Measurements from ENCODE around the gene EDEM3.
A peak's percentile ranks its signal among the peaks of the same experiment; 100 is the strongest.

The EDEM3 gene

DNA sequence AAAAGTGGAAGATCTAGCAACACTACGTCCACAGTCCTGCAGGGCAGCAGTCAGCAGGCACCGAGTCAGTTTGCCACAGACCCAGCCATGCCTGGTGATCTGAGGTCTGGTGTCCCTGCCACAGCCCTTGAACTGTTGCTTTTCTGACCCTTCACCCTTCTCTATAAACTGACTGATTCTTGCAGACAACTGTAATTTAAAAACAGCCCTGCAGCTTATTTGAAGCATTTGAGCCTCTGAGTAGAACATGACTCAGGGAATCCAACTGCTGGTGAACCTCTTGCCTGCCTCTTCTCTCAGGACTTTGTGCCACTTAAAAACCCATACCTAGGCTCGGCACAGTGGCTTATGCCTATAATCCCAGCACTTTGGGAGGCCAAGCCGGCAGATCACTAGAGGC, 107.2 kb downstream of the EDEM3 start:
- DNase-seq: no peak
- no peak overlapping the region for H3K27ac ChIP-seq
- TF ChIP-seq, protein P1, sequence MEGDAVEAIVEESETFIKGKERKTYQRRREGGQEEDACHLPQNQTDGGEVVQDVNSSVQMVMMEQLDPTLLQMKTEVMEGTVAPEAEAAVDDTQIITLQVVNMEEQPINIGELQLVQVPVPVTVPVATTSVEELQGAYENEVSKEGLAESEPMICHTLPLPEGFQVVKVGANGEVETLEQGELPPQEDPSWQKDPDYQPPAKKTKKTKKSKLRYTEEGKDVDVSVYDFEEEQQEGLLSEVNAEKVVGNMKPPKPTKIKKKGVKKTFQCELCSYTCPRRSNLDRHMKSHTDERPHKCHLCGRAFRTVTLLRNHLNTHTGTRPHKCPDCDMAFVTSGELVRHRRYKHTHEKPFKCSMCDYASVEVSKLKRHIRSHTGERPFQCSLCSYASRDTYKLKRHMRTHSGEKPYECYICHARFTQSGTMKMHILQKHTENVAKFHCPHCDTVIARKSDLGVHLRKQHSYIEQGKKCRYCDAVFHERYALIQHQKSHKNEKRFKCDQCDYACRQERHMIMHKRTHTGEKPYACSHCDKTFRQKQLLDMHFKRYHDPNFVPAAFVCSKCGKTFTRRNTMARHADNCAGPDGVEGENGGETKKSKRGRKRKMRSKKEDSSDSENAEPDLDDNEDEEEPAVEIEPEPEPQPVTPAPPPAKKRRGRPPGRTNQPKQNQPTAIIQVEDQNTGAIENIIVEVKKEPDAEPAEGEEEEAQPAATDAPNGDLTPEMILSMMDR (IDR thresholded peaks at IDR 0.05; ENCODE audit: low read depth, low read length): no peak
- no peaks in the 10 kb centered on the region for H3K27me3 ChIP-seq (ENCODE audit: insufficient read depth, low read depth, severe bottlenecking)
- H3K36me3 ChIP-seq: no peaks in the 10 kb centered on the region
- no peak overlapping the region for H3K4me3 ChIP-seq (ENCODE audit: low read depth, low read length)
- H3K9me3 ChIP-seq (ENCODE audit: severe bottlenecking): peaks cover 3% of the 10 kb centered on the region

DNA sequence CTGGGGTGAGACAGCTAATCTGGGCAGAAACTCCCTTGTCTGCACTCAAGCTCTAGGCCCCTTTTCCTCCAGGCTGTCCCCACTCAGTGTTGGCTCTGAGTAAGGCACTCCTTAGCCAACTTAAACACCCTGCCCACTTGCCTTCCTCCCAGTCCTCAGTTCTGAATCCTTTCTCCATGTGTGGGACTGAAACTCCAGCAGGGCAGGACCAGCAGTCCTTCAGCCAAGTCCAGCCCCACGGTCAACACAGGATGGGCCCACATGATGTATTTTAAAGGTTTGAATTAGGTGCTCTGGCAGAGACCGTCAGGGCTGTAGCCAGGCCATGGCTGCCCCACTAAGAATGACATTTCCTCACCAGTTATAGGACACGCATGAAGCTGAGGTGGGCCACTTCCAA, 107.8 kb downstream of the EDEM3 start:
- no peaks in the 10 kb centered on the region for H3K36me3 ChIP-seq
- TF ChIP-seq, protein P1 (IDR thresholded peaks at IDR 0.05; ENCODE audit: low read depth, low read length): no peak
- no peaks in the 10 kb centered on the region for H3K27me3 ChIP-seq (ENCODE audit: insufficient read depth, low read depth, severe bottlenecking)
- DNase-seq: no peak
- no peak overlapping the region for H3K4me3 ChIP-seq (ENCODE audit: low read depth, low read length)
- no peaks in the 10 kb centered on the region for H3K9me3 ChIP-seq (ENCODE audit: severe bottlenecking)
- no peak overlapping the region for H3K27ac ChIP-seq

DNA sequence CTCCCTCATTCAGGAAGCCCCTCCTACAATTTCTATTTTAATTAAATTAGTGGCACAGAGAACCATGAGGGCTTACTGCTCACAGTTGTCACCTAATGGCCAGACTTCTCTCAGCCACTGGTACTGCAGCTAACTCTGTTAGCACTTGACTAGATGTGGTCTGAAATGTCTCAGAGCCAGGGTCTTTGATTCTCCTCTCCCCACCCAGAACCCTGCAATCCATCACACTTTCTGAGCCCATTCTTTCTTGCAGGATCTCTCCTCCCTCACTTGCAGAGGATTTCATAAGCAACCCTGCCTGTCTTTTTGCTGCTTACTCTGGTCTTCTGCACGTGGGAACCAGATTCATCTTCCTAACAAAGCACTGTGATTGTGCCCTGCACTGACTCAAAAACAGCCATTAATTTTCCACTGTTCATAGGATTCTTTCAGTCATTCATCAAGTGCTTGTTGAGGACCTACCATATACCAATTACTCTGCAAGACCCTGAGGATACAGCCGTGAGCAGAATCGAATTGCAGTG, 108.4 kb downstream of the EDEM3 start:
- H3K36me3 ChIP-seq: no peaks in the 10 kb centered on the region
- TF ChIP-seq, protein P1 (IDR thresholded peaks at IDR 0.05; ENCODE audit: low read depth, low read length): no peak
- H3K27me3 ChIP-seq (ENCODE audit: insufficient read depth, low read depth, severe bottlenecking): no peaks in the 10 kb centered on the region
- no peak overlapping the region for H3K27ac ChIP-seq
- no peak overlapping the region for H3K4me3 ChIP-seq (ENCODE audit: low read depth, low read length)
- H3K9me3 ChIP-seq (ENCODE audit: severe bottlenecking): no peaks in the 10 kb centered on the region
- no peak for DNase-seq

DNA sequence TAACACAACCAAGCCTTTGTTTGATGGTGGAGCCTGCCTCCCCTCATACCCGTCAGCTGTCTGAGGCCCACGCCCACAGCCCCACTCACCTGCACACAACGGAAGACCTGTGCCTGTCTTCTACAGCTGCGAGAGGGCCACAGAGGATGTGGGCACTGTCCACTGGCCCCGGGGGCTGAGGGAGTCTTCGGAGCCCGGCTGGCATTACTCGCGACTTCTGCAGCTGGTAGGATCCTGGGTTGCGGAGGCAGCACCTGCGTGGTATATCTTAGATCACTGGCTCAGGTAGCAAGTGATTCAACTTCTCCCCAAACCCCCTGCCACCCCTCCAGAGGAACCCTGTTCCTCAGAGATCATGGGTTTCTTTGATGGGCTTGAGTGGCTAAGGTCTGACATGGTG, 109.9 kb downstream of the EDEM3 start:
- H3K27ac ChIP-seq: no peak overlapping the region
- H3K36me3 ChIP-seq: no peaks in the 10 kb centered on the region
- H3K27me3 ChIP-seq (ENCODE audit: insufficient read depth, low read depth, severe bottlenecking): no peaks in the 10 kb centered on the region
- TF ChIP-seq, protein P1 (IDR thresholded peaks at IDR 0.05; ENCODE audit: low read depth, low read length): no peak
- DNase-seq: no peak
- no peaks in the 10 kb centered on the region for H3K9me3 ChIP-seq (ENCODE audit: severe bottlenecking)
- H3K4me3 ChIP-seq (ENCODE audit: low read depth, low read length): no peak overlapping the region

DNA sequence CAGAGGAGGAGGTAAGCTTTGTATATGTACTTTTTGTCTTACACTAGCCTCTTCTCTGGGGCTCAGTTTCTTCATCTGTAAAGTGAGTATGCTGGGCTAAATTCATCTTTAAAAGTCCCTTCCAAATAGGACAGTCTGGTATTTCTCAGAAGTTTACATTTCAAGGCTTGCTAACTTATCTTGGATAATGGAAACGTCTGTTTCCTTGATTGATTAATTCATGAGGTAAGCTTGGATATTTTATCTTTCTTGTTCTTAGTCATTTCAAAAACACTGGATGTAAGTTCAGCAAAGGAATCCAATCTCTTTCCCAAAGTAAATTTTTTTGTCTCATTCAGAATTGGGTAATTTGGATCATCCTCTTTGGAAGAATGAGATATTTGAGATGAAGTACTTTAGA, 111.0 kb downstream of the EDEM3 start:
- TF ChIP-seq, protein P1 (IDR thresholded peaks at IDR 0.05; ENCODE audit: low read depth, low read length): no peak
- Histone ChIP-seq H3K4me3 (ENCODE audit: low read depth, low read length) (no peak overlapping the region), H3K36me3 (no peaks in the 10 kb centered on the region), H3K27ac (no peak overlapping the region), H3K9me3 (ENCODE audit: severe bottlenecking) (no peaks in the 10 kb centered on the region), H3K27me3 (ENCODE audit: insufficient read depth, low read depth, severe bottlenecking) (no peaks in the 10 kb centered on the region)
- no peak for DNase-seq

DNA sequence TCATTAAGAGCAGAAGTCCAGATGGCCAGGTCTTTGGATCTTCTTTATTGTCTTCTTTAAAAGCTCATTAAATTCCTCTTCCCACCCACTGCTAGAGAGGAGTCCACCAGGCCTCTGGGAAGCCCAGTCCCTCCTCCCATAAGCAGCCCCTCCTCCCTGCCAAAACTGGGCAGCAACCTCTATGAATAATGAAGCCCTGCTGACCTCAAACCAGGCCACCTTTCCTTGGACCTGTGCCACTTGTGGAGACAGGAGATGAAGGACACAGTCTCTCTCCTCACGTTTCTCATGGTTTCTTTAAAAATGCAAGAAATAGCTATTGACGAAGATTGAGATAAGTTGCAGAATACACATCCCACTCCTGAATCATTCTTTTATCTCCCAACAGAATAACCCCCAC, 112.8 kb downstream of the EDEM3 start:
- TF ChIP-seq, protein P1 (IDR thresholded peaks at IDR 0.05; ENCODE audit: low read depth, low read length): no peak
- DNase-seq: peak; percentile 44
- Histone ChIP-seq H3K36me3 (no peaks in the 10 kb centered on the region), H3K27ac (no peak overlapping the region), H3K27me3 (ENCODE audit: insufficient read depth, low read depth, severe bottlenecking) (no peaks in the 10 kb centered on the region), H3K4me3 (ENCODE audit: low read depth, low read length) (no peak overlapping the region), H3K9me3 (ENCODE audit: severe bottlenecking) (no peaks in the 10 kb centered on the region)
